Ureter (tissue), 1 donor: ENCODE data around the gene RHBDD1. TPM values are rescaled to one million over a fixed set of nuclear protein-coding genes. Genes with fewer than 3 reads are reported as not detected.

Source experiments
- DNase-seq: peaks from one replicate; pipeline ENCODE4 v3.0.0-alpha.2; 2020; ENCODE audit warnings: low spot score
- total RNA-seq: library from RNA; stranded (reverse); gene quantifications from one replicate; pipeline ENCODE4 v1.2.4, GENCODE V29; 2023
- donor health status: DM: yes; HTN: yes; CAD: no.

RHBDD1 gene
- total RNA-seq, 1 donor from 2014 or later = 78.5 TPM

- no peak for DNase-seq
Observed at GRCh38 chr2:226915846-226916360, 80.0 kb downstream of the RHBDD1 start.

- no peak for DNase-seq
Observed at GRCh38 chr2:226916669-226917068, 80.8 kb downstream of the RHBDD1 start.

- DNase-seq = no peak
Observed at GRCh38 chr2:226932443-226932842, 96.6 kb downstream of the RHBDD1 start.

GRCh38 chr2:226934546-226935201, 98.8 kb downstream of the RHBDD1 start:
- no peak for DNase-seq

GRCh38 chr2:226943862-226944620, 108.2 kb downstream of the RHBDD1 start:
- no peak for DNase-seq

- no peak for DNase-seq
Observed at GRCh38 chr2:226953206-226953605, 117.4 kb downstream of the RHBDD1 start.

- DNase-seq = no peak
Observed at GRCh38 chr2:226953826-226954225, 118.0 kb downstream of the RHBDD1 start.

- no peak for DNase-seq
Observed at GRCh38 chr2:226956659-226957058, 120.8 kb downstream of the RHBDD1 start.

GRCh38 chr2:226959418-226959817, 123.6 kb downstream of the RHBDD1 start:
- no peak for DNase-seq

- no peak for DNase-seq
Observed at GRCh38 chr2:226962176-226962773, 126.4 kb downstream of the RHBDD1 start.

- DNase-seq = no peak
Observed at GRCh38 chr2:226963528-226963927, 127.7 kb downstream of the RHBDD1 start.

GRCh38 chr2:226965376-226965775, 129.5 kb downstream of the RHBDD1 start:
- DNase-seq = no peak

- DNase-seq = no peak
Observed at GRCh38 chr2:226969417-226970080, 133.7 kb downstream of the RHBDD1 start.

GRCh38 chr2:226970362-226970761, 134.5 kb downstream of the RHBDD1 start:
- DNase-seq = no peak

- DNase-seq = no peak
Observed at GRCh38 chr2:226971084-226971483, 135.2 kb downstream of the RHBDD1 start.

GRCh38 chr2:226971770-226972169, 135.9 kb downstream of the RHBDD1 start:
- no peak for DNase-seq

GRCh38 chr2:226973816-226974215, 138.0 kb downstream of the RHBDD1 start:
- DNase-seq = no peak

GRCh38 chr2:226977775-226978190, 141.9 kb downstream of the RHBDD1 start:
- no peak for DNase-seq

GRCh38 chr2:226978300-226978699, 142.4 kb downstream of the RHBDD1 start:
- no peak for DNase-seq

GRCh38 chr2:226979004-226979403, 143.2 kb downstream of the RHBDD1 start:
- no peak for DNase-seq

- no peak for DNase-seq
Observed at GRCh38 chr2:226981791-226982326, 146.0 kb downstream of the RHBDD1 start.
